HG03378 (cell line): ENCODE data around the gene MYBBP1A.

Source experiments
- ATAC-seq: cut with Tn5 transposase; IDR thresholded peaks from one replicate; pipeline ENCODE4 v1.9.1; 2021; ENCODE audit warnings: mild to moderate bottlenecking, moderate library complexity; ENCODE audit not compliant: unreplicated experiment

The MYBBP1A gene

GRCh38 chr17:4525691-4526397, 29.3 kb downstream of the MYBBP1A start:
- ATAC-seq: no peak

- no peak for ATAC-seq
These were observed 31.2 kb downstream of the MYBBP1A start for GRCh38 chr17:4523946-4524345.

DNA sequence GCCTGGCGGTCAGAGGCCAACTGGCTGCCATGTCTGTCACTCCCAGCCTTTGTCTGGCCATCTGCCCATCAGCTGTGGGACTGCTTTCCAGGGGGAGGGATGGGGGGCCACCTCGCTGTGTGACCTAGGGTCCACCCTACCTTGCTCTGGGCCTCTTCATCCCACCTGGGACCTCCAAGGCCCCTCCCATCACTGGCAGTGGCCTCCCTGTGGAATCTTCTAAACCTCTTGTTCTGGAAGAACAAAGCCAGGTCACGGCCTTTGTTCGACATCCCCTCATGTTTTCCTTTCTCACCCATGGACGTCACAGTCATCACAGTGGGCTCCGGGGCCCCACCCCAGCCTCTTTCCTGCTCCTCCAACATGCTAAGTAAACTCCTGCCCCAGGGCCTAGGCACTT, 32.5 kb downstream of the MYBBP1A start:
- no peak for ATAC-seq

DNA sequence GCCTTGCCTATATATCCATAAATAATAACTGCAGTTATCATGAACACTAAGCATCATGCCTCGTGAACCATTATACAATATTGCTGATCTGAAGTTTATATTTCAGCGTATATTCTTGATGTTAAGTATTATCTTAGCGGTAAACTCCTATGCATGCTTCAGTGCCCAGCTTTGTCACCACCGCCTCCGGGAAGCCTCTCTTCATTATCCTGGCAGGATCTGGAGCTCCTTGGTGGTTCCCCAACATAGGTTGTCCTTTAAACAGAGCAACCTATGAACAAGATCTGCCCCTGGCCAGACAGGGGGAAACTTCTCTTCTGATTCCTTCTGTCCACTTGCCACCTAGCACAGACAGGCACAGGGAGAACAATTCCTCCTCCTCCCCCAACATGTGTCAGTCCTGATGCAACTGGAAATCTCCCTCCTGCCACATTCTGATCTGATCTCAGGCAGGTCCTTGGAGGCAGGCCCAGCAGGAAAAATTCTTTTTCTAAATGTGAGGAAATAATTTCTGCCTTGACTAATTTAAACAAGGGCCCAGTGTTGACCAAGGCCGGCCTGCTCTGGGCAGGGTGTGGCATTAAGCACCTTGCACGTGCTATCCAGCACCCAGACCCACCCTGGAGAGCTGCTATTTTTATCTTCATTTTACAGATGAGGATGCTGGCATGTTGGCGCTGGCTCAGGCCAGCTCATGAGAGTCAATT, 34.1 kb downstream of the MYBBP1A start:
- ATAC-seq: no peak

DNA sequence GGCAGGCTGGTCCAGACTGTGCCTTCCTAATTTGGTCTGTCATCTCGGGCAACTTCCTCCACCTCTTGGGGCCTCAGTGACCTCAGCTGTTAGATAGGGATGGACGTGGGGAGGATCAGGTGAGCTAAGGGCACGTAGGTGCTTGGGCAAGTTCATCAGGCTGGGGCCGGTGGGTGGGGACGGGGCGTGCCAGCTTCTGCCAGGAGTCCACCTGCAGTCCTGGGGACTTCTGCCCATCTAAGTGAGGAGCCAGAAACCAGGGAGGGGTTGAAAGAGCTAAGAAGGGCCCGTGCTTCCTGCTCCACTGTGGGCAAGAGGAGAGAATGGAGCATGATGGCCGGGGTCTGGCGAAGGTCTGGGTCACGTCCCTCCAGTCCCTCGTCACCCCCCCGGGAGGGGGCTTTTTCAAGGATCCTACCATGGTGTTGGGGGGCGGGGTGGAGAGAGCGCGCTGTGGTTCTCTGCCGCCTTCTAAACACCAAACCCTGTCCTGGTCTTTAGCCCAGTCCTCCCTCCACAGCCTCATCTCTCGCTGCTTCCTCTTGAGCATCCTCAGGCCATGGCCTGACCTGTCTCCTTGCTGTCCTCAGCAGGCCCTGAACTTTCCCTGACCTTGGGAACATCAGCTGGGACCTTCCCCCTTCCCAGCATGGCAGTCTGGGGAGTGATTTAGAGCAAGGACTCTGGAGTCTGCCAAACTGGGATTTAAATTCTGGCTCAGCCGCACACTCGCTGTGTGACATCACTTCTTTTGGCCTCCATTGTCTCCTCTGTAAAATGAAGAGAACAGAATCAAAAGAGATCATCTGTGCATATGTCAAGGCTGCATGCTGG, 34.9 kb downstream of the MYBBP1A start:
- no peak for ATAC-seq

GRCh38 chr17:4519361-4519788, 35.8 kb downstream of the MYBBP1A start:
- ATAC-seq: no peak

DNA sequence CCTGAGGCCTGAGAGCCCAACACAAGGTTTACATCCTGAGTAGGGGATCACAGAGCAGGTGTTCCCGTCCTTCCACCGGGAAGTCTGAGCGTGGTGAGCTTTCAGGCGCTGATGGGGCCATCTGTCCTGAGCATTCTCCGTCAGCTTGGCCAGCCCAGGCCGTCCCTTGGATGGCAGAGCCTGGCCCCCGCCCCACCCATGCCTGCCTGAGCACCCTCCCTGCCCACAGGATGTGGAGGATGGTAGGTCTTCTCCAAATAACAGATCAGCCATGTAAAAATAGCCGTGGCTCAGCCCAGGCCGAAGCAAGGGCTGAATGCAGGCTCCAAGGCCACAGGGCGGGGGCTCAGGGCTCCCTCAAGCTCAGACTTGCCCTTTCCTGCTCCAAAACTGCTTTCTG, 36.3 kb downstream of the MYBBP1A start:
- ATAC-seq: no peak

DNA sequence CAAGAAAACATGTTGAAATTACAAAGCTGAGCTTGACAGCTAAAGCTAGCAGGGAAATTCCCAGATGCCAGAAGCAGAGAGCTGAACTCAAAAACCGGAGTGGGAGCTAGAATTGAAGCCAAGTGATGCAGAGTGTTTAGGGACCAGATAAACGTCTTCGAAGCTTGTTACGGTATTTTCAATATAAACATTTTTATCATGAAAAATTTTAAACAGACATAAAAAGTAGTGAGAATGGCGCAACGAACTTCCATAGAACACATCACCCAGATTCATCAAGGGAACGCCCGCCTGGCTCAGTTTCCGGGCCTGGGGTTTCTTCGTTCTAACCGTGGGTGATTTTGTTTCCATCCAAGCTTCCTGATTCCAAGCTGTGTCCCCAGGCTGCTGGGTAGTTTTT, 38.4 kb downstream of the MYBBP1A start:
- no peak for ATAC-seq

GRCh38 chr17:4515501-4515900, 39.7 kb downstream of the MYBBP1A start:
- ATAC-seq: no peak

DNA sequence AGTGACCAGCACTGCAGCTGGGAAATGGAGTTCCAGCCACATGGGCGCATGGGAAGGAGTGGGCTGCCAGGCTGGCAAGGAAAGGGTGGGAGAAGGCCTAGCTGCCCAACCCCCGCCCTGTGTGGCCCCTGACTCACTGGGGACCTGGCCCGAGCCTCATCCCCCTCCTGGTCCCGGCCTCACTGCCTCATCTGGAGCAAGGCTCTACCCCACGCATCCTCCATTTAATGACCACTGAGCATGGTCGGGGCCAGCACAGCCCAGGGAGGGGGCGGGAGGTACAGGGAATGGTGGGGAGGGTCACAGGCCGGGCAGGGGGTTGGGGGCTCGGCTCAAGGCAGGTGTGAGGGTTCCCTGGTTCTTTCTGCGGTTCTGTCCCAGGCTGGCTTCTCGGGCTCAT, 40.4 kb downstream of the MYBBP1A start:
- ATAC-seq: no peak

DNA sequence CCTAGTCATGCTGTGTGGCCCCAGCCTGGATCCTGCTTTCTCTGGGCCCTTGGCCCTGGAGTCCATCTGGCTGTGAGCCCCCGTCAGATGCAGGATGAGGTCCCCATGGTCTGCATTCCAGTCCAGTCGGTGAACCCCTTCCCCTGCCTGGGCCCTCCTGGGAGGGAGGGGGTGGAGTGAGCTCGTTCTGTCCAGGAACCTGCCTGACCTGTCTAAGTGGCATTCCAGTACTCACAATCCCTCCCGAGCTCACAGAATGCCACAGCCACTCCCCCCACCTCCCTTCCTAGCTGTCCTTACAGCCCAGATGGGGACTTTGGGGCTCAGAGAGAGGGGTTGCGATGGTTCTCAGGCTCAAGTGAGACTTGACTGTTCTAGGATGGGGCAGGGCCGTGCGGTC, 41.0 kb downstream of the MYBBP1A start:
- ATAC-seq: no peak

GRCh38 chr17:4513113-4514032, 41.8 kb downstream of the MYBBP1A start:
- ATAC-seq: no peak

DNA sequence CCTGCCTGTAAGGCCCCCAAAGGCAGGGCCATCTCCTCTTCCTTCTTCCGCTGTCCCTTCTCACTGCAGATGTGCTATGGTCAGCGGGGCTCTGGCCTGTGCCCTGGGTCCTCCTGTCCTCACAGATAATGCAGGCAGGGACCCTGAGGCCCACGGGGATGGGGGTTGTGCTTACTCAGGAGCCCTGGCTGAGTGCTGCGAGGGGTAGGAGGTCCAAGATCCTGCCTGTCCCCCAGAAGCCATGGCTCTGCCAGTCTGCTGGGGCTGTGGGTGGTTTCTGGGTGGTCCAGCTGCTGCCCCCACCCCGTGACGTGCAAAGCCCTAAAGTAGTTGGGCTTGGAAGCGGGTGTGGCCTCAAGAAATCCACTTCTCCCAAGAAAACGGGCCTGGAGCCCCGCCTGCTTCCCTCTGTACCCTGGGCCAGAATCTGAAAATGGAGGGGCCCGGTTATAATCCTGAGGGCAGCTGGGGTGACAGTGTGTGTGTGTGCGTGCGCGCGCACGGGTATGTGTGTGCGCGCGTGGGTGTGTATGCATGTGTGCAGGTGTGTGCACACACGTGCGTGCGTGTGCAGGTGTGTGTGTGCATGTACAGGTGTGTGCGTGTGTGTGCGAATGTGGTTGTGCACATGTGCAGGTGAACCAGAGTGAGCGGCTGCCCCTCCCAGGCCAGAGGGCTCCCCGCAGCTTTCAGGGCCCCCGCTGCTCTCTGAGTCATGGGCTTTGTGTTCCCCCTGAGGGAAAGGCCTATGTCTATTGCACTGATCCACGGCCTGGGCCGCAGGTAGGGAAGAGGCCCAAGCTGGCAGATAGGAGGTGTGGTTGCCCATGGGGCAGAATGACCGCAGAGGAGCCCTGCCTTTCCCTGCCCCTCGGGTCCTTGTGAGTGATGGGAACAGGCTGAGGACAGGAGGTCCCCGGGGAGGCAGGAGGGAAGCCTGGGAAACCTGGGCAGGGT, 42.8 kb downstream of the MYBBP1A start:
- no peak for ATAC-seq

- no peak for ATAC-seq
These were observed 43.8 kb downstream of the MYBBP1A start for GRCh38 chr17:4511199-4511932.

DNA sequence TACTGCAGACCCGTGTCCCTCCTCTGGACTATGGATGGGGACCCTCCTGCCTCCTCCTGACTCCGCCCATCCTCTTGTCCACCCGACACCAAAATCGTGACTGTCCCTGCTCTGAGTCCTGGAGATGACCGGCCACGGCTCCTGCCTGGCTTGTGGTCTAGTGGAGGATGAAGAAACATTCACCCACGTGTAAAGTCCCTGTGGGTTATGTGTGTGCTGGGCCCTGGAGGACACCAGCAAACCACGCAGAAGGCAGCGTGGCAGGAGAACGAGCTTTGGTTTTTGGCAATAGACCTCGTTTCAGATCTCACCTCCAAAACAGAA, 44.6 kb downstream of the MYBBP1A start:
- no peak for ATAC-seq

DNA sequence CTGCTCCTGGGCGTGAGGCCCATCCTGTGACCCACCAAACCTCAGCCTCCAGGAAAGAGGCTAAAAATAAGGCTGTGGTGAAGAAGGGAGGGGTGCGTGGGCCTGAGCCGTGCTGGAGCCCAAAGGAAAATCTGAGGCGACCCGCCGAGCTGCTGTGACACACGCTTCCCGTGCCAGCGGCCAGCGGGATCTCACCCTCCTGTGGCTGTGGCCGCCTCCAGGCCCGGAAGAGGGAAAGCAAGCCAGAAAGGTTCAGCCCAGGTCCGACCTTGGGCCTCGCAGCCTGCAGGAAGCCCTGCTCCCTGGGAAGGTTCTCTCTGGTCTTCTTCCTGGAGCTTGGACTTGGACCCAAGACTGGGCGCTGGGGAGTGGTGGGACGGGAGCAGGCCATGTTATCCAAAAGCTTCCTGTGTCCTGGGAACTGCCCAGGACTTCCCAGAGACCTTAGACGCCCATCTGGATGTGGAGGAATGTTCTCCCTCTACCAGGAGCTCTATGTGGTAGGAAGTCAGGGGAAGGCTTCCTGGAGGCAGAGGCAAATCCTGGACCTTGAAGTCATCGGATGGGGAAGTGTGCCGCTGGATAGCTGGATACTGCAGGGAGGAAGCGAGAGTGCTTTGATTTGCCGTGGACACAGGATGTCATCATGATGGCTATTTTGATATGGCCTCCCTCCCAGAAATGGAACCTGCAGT, 45.1 kb downstream of the MYBBP1A start:
- no peak for ATAC-seq

DNA sequence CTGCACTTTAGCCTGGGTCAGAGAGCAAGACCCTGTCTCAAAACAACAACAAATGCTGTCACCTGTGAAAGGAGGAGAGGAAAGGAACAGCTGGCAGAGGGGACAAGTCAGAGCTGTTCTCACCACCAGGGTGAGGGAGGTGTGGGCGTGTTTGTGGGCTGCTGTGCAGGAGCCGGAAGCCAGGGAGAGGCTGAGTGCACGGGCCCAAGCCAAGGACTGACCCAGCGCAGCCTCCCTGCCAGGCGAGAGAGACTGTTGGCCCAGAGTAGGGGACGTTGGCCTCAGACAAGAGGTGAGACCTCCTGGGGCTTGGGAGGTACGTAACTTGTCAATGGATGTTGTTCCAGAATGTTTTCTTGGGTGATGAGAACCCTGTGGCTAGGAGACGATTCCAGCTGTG, 45.8 kb downstream of the MYBBP1A start:
- ATAC-seq: no peak

DNA sequence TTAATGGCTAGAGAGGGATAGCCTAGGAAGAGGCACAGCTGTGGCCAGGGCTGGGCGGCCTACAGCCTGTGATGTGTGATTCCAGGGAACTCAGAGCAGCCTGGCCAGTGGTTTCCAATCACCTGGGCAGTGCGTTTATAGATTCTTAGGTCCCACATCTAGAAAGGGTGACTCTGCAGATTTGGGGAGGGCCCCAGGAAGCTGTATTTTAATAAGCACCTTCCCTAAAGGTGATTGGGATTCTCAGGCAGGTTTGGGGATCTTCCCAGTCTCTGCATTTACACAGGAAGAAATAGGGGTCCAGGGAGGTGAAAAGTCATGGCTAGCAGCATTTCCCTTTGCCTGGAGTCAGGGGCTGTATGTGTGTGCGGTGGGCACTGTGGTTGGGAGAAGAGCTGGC, 47.0 kb downstream of the MYBBP1A start:
- no peak for ATAC-seq
